H1 (cell line): ENCODE measurements around the gene DCBLD1. TPM values are rescaled to one million over a fixed set of nuclear protein-coding genes. Genes with fewer than 3 reads are reported as not detected.

ENCODE experiments used
- CTCF ChIA-PET: fragments of 300-600 bp; sonication (Branson Sonifier 250); formaldehyde crosslinking; loops from one replicate; lab custom pipeline; 2021; ENCODE audit not compliant: partially characterized antibody; lab: Charles Lee
- POLR2A ChIA-PET: fragments of 300-600 bp; sonication (Branson Sonifier 250); formaldehyde crosslinking; loops from one replicate; lab custom pipeline; 2021; ENCODE audit warnings: inconsistent platforms; ENCODE audit not compliant: partially characterized antibody; lab: Charles Lee
- DNase-seq, 2 experiments: peaks; one replicate each; pipeline versions ENCODE4 v3.0.0 to v3.0.0-alpha.2; 2010 to 2022; ENCODE audit warnings: low spot score in 2 of 2, low read depth in 1 of 2, mixed read lengths in 1 of 2
- FAIRE-seq: peaks from 2 replicates; lab custom pipeline; 2011; peaks lifted over from hg19 to GRCh38; lab: Jason Lieb, UNC
- H2AFZ ChIP-seq: 2 replicates; pipeline ENCODE4 v1.8.1; 2012; ENCODE audit warnings: low read length, inconsistent platforms
- H2AK5ac ChIP-seq: 2 replicates; pipeline ENCODE4 v1.6.1; 2013; ENCODE audit warnings: low read depth, low read length
- H2BK120ac ChIP-seq: replicated peaks from 2 replicates; pipeline ENCODE3; 2013; ENCODE audit warnings: low read depth, low read length, inconsistent platforms
- H2BK12ac ChIP-seq: 2 replicates; pipeline ENCODE4 v1.6.1; 2013; ENCODE audit warnings: low read depth, low read length
- H2BK15ac ChIP-seq: 2 replicates; pipeline ENCODE4 v1.6.1; 2013; ENCODE audit warnings: low read length
- H2BK20ac ChIP-seq: 2 replicates; pipeline ENCODE4 v1.6.1; 2013; ENCODE audit warnings: low read length
- H2BK5ac ChIP-seq: 2 replicates; pipeline ENCODE4 v1.6.1; 2013; ENCODE audit warnings: low read depth, low read length
- H3K14ac ChIP-seq: 2 replicates; pipeline ENCODE4 v1.6.1; 2013; ENCODE audit warnings: inconsistent platforms; ENCODE audit not compliant: insufficient read length
- H3K18ac ChIP-seq: 2 replicates; pipeline ENCODE4 v1.6.1; 2013; ENCODE audit warnings: low read length; ENCODE audit errors: extremely low read depth
- H3K23ac ChIP-seq: 2 replicates; pipeline ENCODE4 v1.6.1; 2013; ENCODE audit warnings: inconsistent platforms; ENCODE audit not compliant: insufficient read length
- H3K23me2 ChIP-seq: 2 replicates; pipeline ENCODE4 v1.6.1; 2013; ENCODE audit warnings: low read depth, low read length
- H3K27ac ChIP-seq: 2 replicates; pipeline ENCODE4 v1.6.1; 2011; ENCODE audit warnings: low read depth, low read length, inconsistent platforms
- H3K27me3 ChIP-seq, 4 experiments: replicated peaks in 1 of 4; 1 replicate in 1 of 4; 2 replicates in 3 of 4; pipeline versions ENCODE4 v1.6.1 to v1.8.1; 2011 to 2013; ENCODE audit warnings: low read length in 3 of 4, mild to moderate bottlenecking in 3 of 4, inconsistent platforms in 2 of 4, mixed read lengths in 2 of 4, moderate library complexity in 1 of 4; ENCODE audit not compliant: control insufficient read depth in 3 of 4, insufficient read depth in 3 of 4; ENCODE audit errors: extremely low read depth in 1 of 4
- H3K36me3 ChIP-seq, 4 experiments: 2 replicates each; pipeline versions ENCODE4 v1.6.1 to v1.8.1; 2011 to 2013; ENCODE audit warnings: mild to moderate bottlenecking in 4 of 4, low read length in 3 of 4, moderate library complexity in 2 of 4, control low read depth in 1 of 4, inconsistent platforms in 1 of 4; ENCODE audit not compliant: insufficient read depth in 4 of 4, control insufficient read depth in 2 of 4
- H3K4ac ChIP-seq: replicated peaks from 2 replicates; pipeline ENCODE3; 2013; ENCODE audit warnings: low read length, low read depth, mixed read lengths, inconsistent platforms; ENCODE audit not compliant: insufficient read length
- H3K4me1 ChIP-seq, 4 experiments: replicated peaks in 1 of 4; 1 replicate in 1 of 4; 2 replicates in 3 of 4; pipeline versions ENCODE4 v1.6.1 to v1.8.1; 2011 to 2013; ENCODE audit warnings: low read length in 3 of 4, inconsistent platforms in 2 of 4, mixed read lengths in 1 of 4; ENCODE audit not compliant: insufficient read depth in 4 of 4, control insufficient read depth in 3 of 4
- H3K4me2 ChIP-seq, 2 experiments: 2 replicates each; pipeline versions ENCODE4 v1.6.1 to v1.8.1; 2011 to 2013; ENCODE audit warnings: low read depth in 2 of 2, low read length in 2 of 2, control low read depth in 1 of 2, inconsistent platforms in 1 of 2, mild to moderate bottlenecking in 1 of 2; ENCODE audit not compliant: insufficient read depth in 1 of 2
- H3K4me3 ChIP-seq, 4 experiments: fragments of 200-600, 300-600 bp in 1 of 4; sonication (generic), shearing (Covaris generic), sonication (Bioruptor Twin) in 1 of 4; 2 replicates each; pipeline versions ENCODE4 v1.5.1 to v1.8.1; 2011 to 2016; ENCODE audit warnings: low read length in 4 of 4, low read depth in 3 of 4, control low read depth in 2 of 4, inconsistent platforms in 2 of 4, mild to moderate bottlenecking in 2 of 4, mixed read lengths in 1 of 4, moderate library complexity in 1 of 4; ENCODE audit not compliant: insufficient read depth in 2 of 4; ENCODE audit errors: extremely low read depth in 1 of 4
- H3K56ac ChIP-seq: replicated peaks from 2 replicates; pipeline ENCODE3; 2013; ENCODE audit warnings: low read depth, mild to moderate bottlenecking, mixed read lengths, low read length, inconsistent platforms; ENCODE audit not compliant: insufficient read length
- H3K79me1 ChIP-seq: 2 replicates; pipeline ENCODE4 v1.6.1; 2013; ENCODE audit warnings: low read depth, low read length, control low read depth
- H3K79me2 ChIP-seq, 2 experiments: 2 replicates each; pipeline versions ENCODE4 v1.6.1 to v1.8.1; 2012 to 2013; ENCODE audit warnings: low read length in 2 of 2, mild to moderate bottlenecking in 2 of 2, inconsistent platforms in 1 of 2; ENCODE audit not compliant: insufficient read depth in 2 of 2, control insufficient read depth in 1 of 2
- H3K9ac ChIP-seq, 4 experiments: replicated peaks in 1 of 4; 1 replicate in 1 of 4; 2 replicates in 3 of 4; pipeline versions ENCODE4 v1.6.1 to v1.8.1; 2011 to 2013; ENCODE audit warnings: low read depth in 3 of 4, low read length in 3 of 4, control low read depth in 2 of 4, mild to moderate bottlenecking in 2 of 4, moderate library complexity in 2 of 4, inconsistent platforms in 1 of 4; ENCODE audit errors: extremely low read depth in 1 of 4
- H3K9me3 ChIP-seq, 2 experiments: 2 replicates each; pipeline versions ENCODE4 v1.6.1 to v1.8.1; 2012 to 2013; ENCODE audit warnings: mild to moderate bottlenecking in 2 of 2, moderate library complexity in 2 of 2, control low read depth in 1 of 2, inconsistent platforms in 1 of 2, low read depth in 1 of 2, low read length in 1 of 2, mixed read lengths in 1 of 2; ENCODE audit not compliant: insufficient read depth in 2 of 2
- H4K20me1 ChIP-seq, 2 experiments: replicated peaks in 1 of 2; 2 replicates each; pipeline versions ENCODE3 to v1.8.1; 2011 to 2013; ENCODE audit warnings: inconsistent platforms in 2 of 2, low read length in 2 of 2, mild to moderate bottlenecking in 1 of 2; ENCODE audit not compliant: insufficient read depth in 2 of 2, control insufficient read depth in 1 of 2
- H4K5ac ChIP-seq: 2 replicates; pipeline ENCODE4 v1.6.1; 2013; ENCODE audit warnings: low read length, low read depth, mixed read lengths, inconsistent platforms; ENCODE audit not compliant: insufficient read length
- H4K8ac ChIP-seq: 2 replicates; pipeline ENCODE4 v1.8.0; 2013; ENCODE audit warnings: mild to moderate bottlenecking, moderate library complexity, low read length, inconsistent platforms; ENCODE audit not compliant: insufficient read depth; ENCODE audit errors: extremely low read depth
- H4K91ac ChIP-seq: replicated peaks from 2 replicates; pipeline ENCODE3; 2013; ENCODE audit warnings: low read length, mixed read lengths, inconsistent platforms; ENCODE audit not compliant: insufficient read length
- JUND ChIP-seq: IDR thresholded peaks from 2 replicates; pipeline ENCODE4 v1.6.1; 2011; ENCODE audit warnings: mild to moderate bottlenecking, improper control_type of control experiment, low read length
- WGBS, 2 experiments: shearing (Covaris generic) in 1 of 2; methylation state at CpG; one replicate each; pipeline versions ENCODE4 v1.1.6 to v1.1.7; 2013 to 2015; ENCODE audit warnings: low lambda C conversion rate in 2 of 2, mixed read lengths in 2 of 2, inconsistent platforms in 1 of 2, low coverage in 1 of 2, missing lambda C conversion rate in 1 of 2; ENCODE audit not compliant: insufficient replicate concordance in 2 of 2, insufficient coverage in 1 of 2, insufficient read length in 1 of 2; ENCODE audit errors: extremely low coverage in 1 of 2, missing lambda C conversion rate in 1 of 2; 5-methylcytosine and 5-hydroxymethylcytosine counted together
- polyA plus RNA-seq, 7 experiments: library from polyadenylated mRNA; depleted of rRNA in 3 of 7; stranded (reverse) in 5 of 7; unstranded in 2 of 7; fragments of >200 nt in 5 of 7; fragments of 200-250 nt in 2 of 7; gene quantifications; 1 replicate in 5 of 7; 2 replicates in 1 of 7; 4 replicates in 1 of 7; pipeline versions ENCODE4 v1.2.1 to v1.2.3, GENCODE V29; 2011 to 2013; ENCODE audit warnings: missing spikeins in 2 of 7, mixed read lengths in 2 of 7
- total RNA-seq: library from RNA; stranded (reverse); fragmentation: NEBNext Ultra II Directional; extraction: Animal tissue kit (Norgen Biotek cat#: 25700); gene quantifications from 2 replicates; pipeline ENCODE4 v1.2.1, GENCODE V29; 2021

The DCBLD1 gene
- total and polyA plus RNA-seq, 2 of the 8 experiments (the other 6 are each of a cell fraction or from before 2014, with no cell fraction given) = 3.9 to 11.2 TPM

- Histone ChIP-seq H3K4ac (no peak overlapping the region), H3K56ac (no peak overlapping the region), H2BK12ac (no peak overlapping the region), H3K79me1 (no peaks in the 10 kb centered on the region), H2BK15ac (no peak overlapping the region), H3K4me1 (no peaks in the 10 kb centered on the region; a peak in 1 of 7 replicates), H3K4me3 (no peak overlapping the region), H4K5ac (no peak overlapping the region), H2AK5ac (no peak overlapping the region), H2BK120ac (no peak overlapping the region), H3K14ac (no peak overlapping the region), H3K23me2 (no peaks in the 10 kb centered on the region), H2BK5ac (no peak overlapping the region), H3K27me3 (no peaks in the 10 kb centered on the region), H3K4me2 (no peak overlapping the region), H3K23ac (no peak overlapping the region), H2BK20ac (no peak overlapping the region), H4K8ac (no peak overlapping the region; the same call in 1 of the 2 replicates), H3K9me3 (no peaks in the 10 kb centered on the region), H3K27ac (no peak overlapping the region), H3K79me2 (no peaks in the 10 kb centered on the region), H2AFZ (no peak overlapping the region), H4K20me1 (no peaks in the 10 kb centered on the region), H3K36me3 (no peaks in the 10 kb centered on the region), H3K9ac (no peak overlapping the region), H4K91ac (no peak overlapping the region), H3K18ac (no peak overlapping the region)
- DNase-seq (no peak), FAIRE-seq (no peak)
- CTCF ChIA-PET = interaction anchor here (0.6 to 2.3 kb wide), 8 partner anchors 8 to 284 kb away, joined by 3 to 8 read pairs (median 4); partner anchors contain the start of gene ROS1
- 93% methylated on average over 2 of the region's 2 CpGs; no CpG with 5 or more reads in 1 of the 2 experiments for WGBS, 2 experiments
- POLR2A ChIA-PET = no interaction called here
- no peak for TF ChIP-seq JUND
Measured at GRCh38 chr6:117444600-117444999, 37.9 kb upstream of the DCBLD1 start.
